HEK293 (cell line): Measurements from ENCODE around the gene EIF4ENIF1.
A peak's percentile ranks its signal among the peaks of the same experiment; 100 is the strongest.

Experiments used
- GLI4 ChIP-seq: fragments of 450-650 bp; formaldehyde crosslinking; IDR thresholded peaks from 2 replicates; pipeline ENCODE4 v1.5.1; 2016; ENCODE audit warnings: missing biosample characterization, missing genetic modification characterization
- MZF1 ChIP-seq: fragments of 450-650 bp; formaldehyde crosslinking; IDR thresholded peaks from 2 replicates; pipeline ENCODE4 v1.5.1; 2017; ENCODE audit warnings: missing biosample characterization, missing genetic modification characterization, borderline replicate concordance
- PATZ1 ChIP-seq: fragments of 450-650 bp; formaldehyde crosslinking; IDR thresholded peaks from 2 replicates; pipeline ENCODE4 v1.5.1; 2016; ENCODE audit warnings: missing biosample characterization, missing genetic modification characterization
- SETDB1 ChIP-seq: IDR thresholded peaks from one replicate; pipeline ENCODE4 v1.6.1; 2017; ENCODE audit warnings: mild to moderate bottlenecking, low read length, moderate library complexity, mixed read lengths; ENCODE audit not compliant: insufficient read length
- TRIM28 ChIP-seq: IDR thresholded peaks from 2 replicates; pipeline ENCODE4 v1.6.1; 2011; ENCODE audit warnings: low read length, control low read depth, borderline replicate concordance
- YY1 ChIP-seq: fragments of 450-650 bp; formaldehyde crosslinking; IDR thresholded peaks from 2 replicates; pipeline ENCODE4 v1.5.1; 2018; ENCODE audit warnings: missing biosample characterization, missing genetic modification characterization
- ZFP41 ChIP-seq: fragments of 450-650 bp; formaldehyde crosslinking; IDR thresholded peaks from 2 replicates; pipeline ENCODE4 v1.5.1; 2016; ENCODE audit warnings: missing biosample characterization, missing genetic modification characterization, borderline replicate concordance
- ZNF157 ChIP-seq: fragments of 450-650 bp; formaldehyde crosslinking; IDR thresholded peaks from 2 replicates; pipeline ENCODE4 v1.5.1; 2016; ENCODE audit warnings: missing biosample characterization, missing genetic modification characterization
- ZNF184 ChIP-seq: fragments of 450-650 bp; IDR thresholded peaks from 2 replicates; pipeline ENCODE4 v1.5.1; 2018; ENCODE audit warnings: missing biosample characterization, mild to moderate bottlenecking, missing genetic modification characterization
- ZNF202 ChIP-seq: fragments of 450-650 bp; formaldehyde crosslinking; IDR thresholded peaks from 2 replicates; pipeline ENCODE4 v1.5.1; 2016; ENCODE audit warnings: missing biosample characterization, missing genetic modification characterization, borderline replicate concordance
- ZNF335 ChIP-seq: fragments of 450-650 bp; formaldehyde crosslinking; conservative IDR thresholded peaks from 2 replicates; pipeline ENCODE4 v1.5.1; 2016; ENCODE audit warnings: missing biosample characterization, missing genetic modification characterization
- ZNF341 ChIP-seq: fragments of 450-650 bp; formaldehyde crosslinking; IDR thresholded peaks from 2 replicates; pipeline ENCODE4; 2016; ENCODE audit warnings: low read depth, missing biosample characterization, missing genetic modification characterization
- ZNF362 ChIP-seq: fragments of 450-650 bp; formaldehyde crosslinking; IDR thresholded peaks from 2 replicates; pipeline ENCODE4 v1.5.1; 2016; ENCODE audit warnings: missing biosample characterization, missing genetic modification characterization
- ZNF394 ChIP-seq: fragments of 450-650 bp; formaldehyde crosslinking; IDR thresholded peaks from 2 replicates; pipeline ENCODE4 v1.5.1; 2016; ENCODE audit warnings: missing biosample characterization, missing genetic modification characterization, mild to moderate bottlenecking, moderate library complexity, borderline replicate concordance
- ZNF513 ChIP-seq: fragments of 450-650 bp; IDR thresholded peaks from 2 replicates; pipeline ENCODE4 v1.5.1; 2018; ENCODE audit warnings: missing biosample characterization, missing genetic modification characterization
- ZNF514 ChIP-seq: fragments of 450-650 bp; formaldehyde crosslinking; IDR thresholded peaks from 2 replicates; pipeline ENCODE4 v1.5.1; 2016; ENCODE audit warnings: missing biosample characterization, missing genetic modification characterization
- ZNF555 ChIP-seq: fragments of 450-650 bp; formaldehyde crosslinking; conservative IDR thresholded peaks from 2 replicates; pipeline ENCODE4 v1.5.1; 2017; ENCODE audit warnings: missing biosample characterization, mild to moderate bottlenecking, missing genetic modification characterization, inconsistent platforms
- ZNF571 ChIP-seq: fragments of 450-650 bp; formaldehyde crosslinking; IDR thresholded peaks from 2 replicates; pipeline ENCODE4 v1.5.0; 2017; ENCODE audit warnings: missing biosample characterization, missing genetic modification characterization
- ZNF707 ChIP-seq: fragments of 450-650 bp; formaldehyde crosslinking; IDR thresholded peaks from 2 replicates; pipeline ENCODE4 v1.5.1; 2016; ENCODE audit warnings: missing biosample characterization, missing genetic modification characterization
- ZNF747 ChIP-seq: fragments of 450-650 bp; formaldehyde crosslinking; IDR thresholded peaks from 2 replicates; pipeline ENCODE4 v1.5.1; 2016; ENCODE audit warnings: missing biosample characterization, missing genetic modification characterization
- ZNF768 ChIP-seq: fragments of 450-650 bp; formaldehyde crosslinking; IDR thresholded peaks from 2 replicates; pipeline ENCODE4 v1.5.1; 2018; ENCODE audit warnings: missing biosample characterization, mild to moderate bottlenecking, missing genetic modification characterization
- ZSCAN4 ChIP-seq: fragments of 450-650 bp; formaldehyde crosslinking; IDR thresholded peaks from 2 replicates; pipeline ENCODE4 v1.5.1; 2017; ENCODE audit warnings: missing biosample characterization, missing genetic modification characterization
- TF ChIP-seq, protein P1 (sequence below): fragments of 450-650 bp; formaldehyde crosslinking; conservative IDR thresholded peaks from 2 replicates; pipeline ENCODE4 v1.5.1; 2016; ENCODE audit warnings: low read depth, missing biosample characterization, missing genetic modification characterization
- TF ChIP-seq, protein P2 (sequence below): fragments of 450-650 bp; formaldehyde crosslinking; IDR thresholded peaks from 2 replicates; pipeline ENCODE4 v1.5.1; 2016; ENCODE audit warnings: missing biosample characterization, missing genetic modification characterization

The EIF4ENIF1 gene

DNA sequence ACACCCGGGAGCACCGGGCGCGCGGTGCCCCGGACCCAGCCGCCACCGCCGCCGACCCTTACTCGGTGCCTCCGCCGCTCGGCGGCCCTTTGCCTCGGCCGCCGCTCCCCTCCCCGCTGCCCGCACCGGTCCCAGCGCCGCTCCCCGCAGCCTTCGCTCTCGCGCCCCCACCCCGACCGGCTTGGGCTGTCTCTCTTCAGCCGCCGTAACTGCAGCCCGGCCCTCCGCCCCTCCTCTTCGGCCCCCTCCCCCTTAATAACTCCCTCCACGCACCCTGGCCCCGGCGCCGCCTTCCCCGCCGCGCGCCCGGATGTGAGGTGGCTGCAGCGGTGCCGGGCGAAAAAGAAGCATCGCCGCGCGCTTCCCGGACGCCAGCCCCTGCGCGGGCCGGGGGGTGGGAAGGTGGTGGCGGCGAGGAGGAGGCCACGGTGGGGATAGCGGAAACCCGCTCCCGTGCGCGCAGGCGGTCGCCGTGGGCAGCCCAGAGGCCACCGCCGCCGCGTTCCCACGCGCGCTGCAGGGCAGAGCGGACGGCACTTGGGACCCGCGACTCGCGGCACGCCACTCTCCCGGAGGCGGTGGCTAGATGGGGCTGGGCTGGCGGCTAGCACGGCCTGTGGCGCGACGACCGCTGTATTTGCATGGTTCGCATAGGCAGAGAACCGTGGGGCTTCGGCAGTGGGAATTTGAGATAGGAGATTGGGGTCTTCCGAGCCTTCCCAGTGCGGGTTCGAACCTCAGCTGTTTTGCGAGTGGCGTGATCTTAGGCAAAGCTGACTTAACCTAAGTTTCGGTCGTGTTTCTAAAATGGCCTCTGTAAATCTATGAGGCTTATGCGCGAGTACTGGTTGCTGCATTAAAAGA, at the start of gene EIF4ENIF1 (continued):
- TF ChIP-seq, protein P1, sequence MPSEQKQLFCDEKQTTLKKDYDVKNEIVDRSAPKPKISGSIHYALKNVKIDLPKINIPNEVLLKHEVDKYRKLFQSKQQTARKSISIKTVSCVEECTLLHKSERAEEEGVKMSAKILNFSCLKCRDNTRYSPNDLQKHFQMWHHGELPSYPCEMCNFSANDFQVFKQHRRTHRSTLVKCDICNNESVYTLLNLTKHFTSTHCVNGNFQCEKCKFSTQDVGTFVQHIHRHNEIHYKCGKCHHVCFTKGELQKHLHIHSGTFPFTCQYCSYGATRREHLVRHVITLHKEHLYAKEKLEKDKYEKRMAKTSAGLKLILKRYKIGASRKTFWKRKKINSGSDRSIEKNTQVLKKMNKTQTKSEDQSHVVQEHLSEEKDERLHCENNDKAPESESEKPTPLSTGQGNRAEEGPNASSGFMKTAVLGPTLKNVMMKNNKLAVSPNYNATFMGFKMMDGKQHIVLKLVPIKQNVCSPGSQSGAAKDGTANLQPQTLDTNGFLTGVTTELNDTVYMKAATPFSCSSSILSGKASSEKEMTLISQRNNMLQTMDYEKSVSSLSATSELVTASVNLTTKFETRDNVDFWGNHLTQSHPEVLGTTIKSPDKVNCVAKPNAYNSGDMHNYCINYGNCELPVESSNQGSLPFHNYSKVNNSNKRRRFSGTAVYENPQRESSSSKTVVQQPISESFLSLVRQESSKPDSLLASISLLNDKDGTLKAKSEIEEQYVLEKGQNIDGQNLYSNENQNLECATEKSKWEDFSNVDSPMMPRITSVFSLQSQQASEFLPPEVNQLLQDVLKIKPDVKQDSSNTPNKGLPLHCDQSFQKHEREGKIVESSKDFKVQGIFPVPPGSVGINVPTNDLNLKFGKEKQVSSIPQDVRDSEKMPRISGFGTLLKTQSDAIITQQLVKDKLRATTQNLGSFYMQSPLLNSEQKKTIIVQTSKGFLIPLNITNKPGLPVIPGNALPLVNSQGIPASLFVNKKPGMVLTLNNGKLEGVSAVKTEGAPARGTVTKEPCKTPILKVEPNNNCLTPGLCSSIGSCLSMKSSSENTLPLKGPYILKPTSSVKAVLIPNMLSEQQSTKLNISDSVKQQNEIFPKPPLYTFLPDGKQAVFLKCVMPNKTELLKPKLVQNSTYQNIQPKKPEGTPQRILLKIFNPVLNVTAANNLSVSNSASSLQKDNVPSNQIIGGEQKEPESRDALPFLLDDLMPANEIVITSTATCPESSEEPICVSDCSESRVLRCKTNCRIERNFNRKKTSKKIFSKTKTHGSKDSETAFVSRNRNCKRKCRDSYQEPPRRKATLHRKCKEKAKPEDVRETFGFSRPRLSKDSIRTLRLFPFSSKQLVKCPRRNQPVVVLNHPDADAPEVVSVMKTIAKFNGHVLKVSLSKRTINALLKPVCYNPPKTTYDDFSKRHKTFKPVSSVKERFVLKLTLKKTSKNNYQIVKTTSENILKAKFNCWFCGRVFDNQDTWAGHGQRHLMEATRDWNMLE (tag by site-specific recombination), result no peak
- TF ChIP-seq ZNF341 (tag by site-specific recombination), result peak; percentile 53; the same call in 1 of the 2 replicates
- no peak for TF ChIP-seq ZNF202
- no peak for TF ChIP-seq ZNF184 (tag by site-specific recombination)
- no peak for TF ChIP-seq TRIM28
- TF ChIP-seq GLI4 (tag by site-specific recombination), result no peak
- TF ChIP-seq PATZ1, result peak; percentile 92
- no peak for TF ChIP-seq ZFP41
- TF ChIP-seq ZNF768 (tag by site-specific recombination), result no peak; the same call in 1 of the 2 replicates
- peak; percentile 89 for TF ChIP-seq ZNF335 (tag by site-specific recombination)
- TF ChIP-seq YY1 (tag by site-specific recombination), result peak; percentile 66; the same call in 1 of the 2 replicates
- TF ChIP-seq ZNF513, result no peak
- no peak for TF ChIP-seq ZNF707 (tag by site-specific recombination)
- TF ChIP-seq ZNF514 (tag by site-specific recombination), result no peak
- TF ChIP-seq ZNF394 (tag by site-specific recombination), result peak; percentile 18; the same call in 1 of the 2 replicates
- TF ChIP-seq, protein P2, sequence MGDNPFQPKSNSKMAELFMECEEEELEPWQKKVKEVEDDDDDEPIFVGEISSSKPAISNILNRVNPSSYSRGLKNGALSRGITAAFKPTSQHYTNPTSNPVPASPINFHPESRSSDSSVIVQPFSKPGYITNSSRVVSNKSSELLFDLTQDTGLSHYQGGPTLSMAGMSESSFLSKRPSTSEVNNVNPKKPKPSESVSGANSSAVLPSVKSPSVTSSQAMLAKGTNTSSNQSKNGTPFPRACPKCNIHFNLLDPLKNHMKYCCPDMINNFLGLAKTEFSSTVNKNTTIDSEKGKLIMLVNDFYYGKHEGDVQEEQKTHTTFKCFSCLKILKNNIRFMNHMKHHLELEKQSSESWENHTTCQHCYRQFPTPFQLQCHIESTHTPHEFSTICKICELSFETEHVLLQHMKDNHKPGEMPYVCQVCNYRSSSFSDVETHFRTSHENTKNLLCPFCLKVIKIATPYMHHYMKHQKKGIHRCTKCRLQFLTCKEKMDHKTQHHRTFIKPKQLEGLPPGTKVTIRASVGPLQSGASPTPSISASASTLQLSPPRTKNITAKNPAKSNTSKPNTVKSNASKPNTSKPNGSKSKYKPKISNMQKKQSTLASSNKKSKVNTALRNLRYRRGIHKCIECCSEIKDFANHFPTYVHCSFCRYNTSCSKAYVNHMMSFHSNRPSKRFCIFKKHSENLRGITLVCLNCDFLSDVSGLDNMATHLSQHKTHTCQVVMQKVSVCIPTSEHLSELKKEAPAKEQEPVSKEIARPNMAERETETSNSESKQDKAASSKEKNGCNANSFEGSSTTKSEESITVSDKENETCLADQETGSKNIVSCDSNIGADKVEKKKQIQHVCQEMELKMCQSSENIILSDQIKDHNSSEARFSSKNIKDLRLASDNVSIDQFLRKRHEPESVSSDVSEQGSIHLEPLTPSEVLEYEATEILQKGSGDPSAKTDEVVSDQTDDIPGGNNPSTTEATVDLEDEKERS (tag by site-specific recombination), result no peak
- no peak for TF ChIP-seq ZNF362
- no peak for TF ChIP-seq SETDB1
- TF ChIP-seq ZNF555 (tag by site-specific recombination), result no peak
- no peak for TF ChIP-seq ZNF157
- no peak for TF ChIP-seq ZSCAN4 (tag by site-specific recombination)
- TF ChIP-seq ZNF571, result no peak
- TF ChIP-seq ZNF747 (tag by site-specific recombination), result no peak
- TF ChIP-seq MZF1 (tag by site-specific recombination), result no peak
